HG03520 (cell line): ENCODE measurements around the gene CANT1.

Source experiments
- ATAC-seq: cut with Tn5 transposase; IDR thresholded peaks from one replicate; pipeline ENCODE4 v1.9.1; 2021; ENCODE audit warnings: mild to moderate bottlenecking, moderate library complexity; ENCODE audit not compliant: unreplicated experiment

The CANT1 gene

DNA sequence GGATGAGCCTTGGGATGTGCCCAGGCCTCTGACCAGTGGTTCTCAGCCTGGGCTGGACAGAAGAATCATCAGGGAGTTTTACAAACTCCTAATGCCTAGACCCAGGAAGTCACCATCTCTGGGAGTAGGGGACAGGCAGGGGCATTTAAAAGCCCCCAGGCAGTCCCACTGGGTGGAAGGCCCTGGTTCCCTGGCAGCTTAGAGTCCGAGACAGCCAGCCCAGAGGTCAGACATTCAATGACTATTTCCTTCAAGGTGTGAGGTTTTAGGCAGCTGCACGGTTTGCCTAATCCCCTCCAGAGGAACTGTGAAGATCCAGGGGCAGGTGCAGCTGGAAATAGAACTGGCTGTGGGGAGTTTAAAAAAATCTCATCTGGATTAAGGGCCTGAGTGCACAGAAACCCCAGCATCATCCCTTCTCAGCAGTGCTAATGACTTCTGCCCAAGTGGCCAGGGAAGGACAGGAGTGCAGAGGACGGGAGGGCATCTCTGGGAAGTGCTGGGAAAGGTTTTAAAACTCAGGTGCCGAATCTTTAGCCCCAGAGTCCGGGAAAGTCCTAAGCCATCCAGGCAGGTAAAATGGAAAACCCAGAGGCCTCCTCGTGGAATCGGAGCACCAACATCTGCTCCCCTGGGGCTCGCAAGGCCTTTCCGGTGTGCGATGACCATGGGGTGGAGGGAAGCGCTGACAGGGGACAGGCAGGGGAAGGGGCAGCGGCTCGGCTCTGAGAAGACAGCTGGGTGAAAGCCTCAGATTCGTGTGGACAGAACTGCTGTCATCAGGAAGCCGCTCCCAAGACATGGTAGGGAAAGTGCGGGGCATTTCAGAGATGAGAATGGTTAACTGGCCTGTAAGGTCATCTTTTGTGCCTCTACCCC is 28.3 kb downstream of the CANT1 start:
- no peak for ATAC-seq

DNA sequence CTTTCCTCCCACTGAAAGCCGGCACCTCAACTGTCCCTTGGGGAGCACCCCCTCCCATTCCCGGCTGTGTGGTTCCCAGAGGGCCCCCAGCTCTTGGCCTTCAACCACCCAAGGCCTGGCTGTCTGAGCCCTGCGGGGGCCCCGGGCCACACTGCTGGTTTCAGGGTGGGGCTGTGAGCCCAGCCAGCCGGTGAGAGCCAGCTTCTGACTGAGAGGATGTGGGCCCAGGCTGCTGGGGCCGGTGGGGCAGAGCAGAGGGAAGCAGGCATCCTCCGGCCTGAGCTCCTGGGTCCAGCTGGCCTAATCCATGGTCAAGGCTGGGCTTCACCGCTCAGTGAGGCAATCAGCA is 29.0 kb downstream of the CANT1 start:
- ATAC-seq = no peak

- no peak for ATAC-seq
Observed at GRCh38 chr17:78979780-78980623, 29.6 kb downstream of the CANT1 start, which contains the start of gene LGALS3BP. LGALS3BP (minus strand) TSS chr17:78979923; CDS start chr17:78977191, 2,732 bp downstream.

- no peak for ATAC-seq
Observed at GRCh38 chr17:78977997-78978973, 31.3 kb downstream of the CANT1 start.

- no peak for ATAC-seq
Observed at GRCh38 chr17:78977681-78977943, 32.0 kb downstream of the CANT1 start.

- no peak for ATAC-seq
Observed at GRCh38 chr17:78976907-78977680, 32.5 kb downstream of the CANT1 start.

DNA sequence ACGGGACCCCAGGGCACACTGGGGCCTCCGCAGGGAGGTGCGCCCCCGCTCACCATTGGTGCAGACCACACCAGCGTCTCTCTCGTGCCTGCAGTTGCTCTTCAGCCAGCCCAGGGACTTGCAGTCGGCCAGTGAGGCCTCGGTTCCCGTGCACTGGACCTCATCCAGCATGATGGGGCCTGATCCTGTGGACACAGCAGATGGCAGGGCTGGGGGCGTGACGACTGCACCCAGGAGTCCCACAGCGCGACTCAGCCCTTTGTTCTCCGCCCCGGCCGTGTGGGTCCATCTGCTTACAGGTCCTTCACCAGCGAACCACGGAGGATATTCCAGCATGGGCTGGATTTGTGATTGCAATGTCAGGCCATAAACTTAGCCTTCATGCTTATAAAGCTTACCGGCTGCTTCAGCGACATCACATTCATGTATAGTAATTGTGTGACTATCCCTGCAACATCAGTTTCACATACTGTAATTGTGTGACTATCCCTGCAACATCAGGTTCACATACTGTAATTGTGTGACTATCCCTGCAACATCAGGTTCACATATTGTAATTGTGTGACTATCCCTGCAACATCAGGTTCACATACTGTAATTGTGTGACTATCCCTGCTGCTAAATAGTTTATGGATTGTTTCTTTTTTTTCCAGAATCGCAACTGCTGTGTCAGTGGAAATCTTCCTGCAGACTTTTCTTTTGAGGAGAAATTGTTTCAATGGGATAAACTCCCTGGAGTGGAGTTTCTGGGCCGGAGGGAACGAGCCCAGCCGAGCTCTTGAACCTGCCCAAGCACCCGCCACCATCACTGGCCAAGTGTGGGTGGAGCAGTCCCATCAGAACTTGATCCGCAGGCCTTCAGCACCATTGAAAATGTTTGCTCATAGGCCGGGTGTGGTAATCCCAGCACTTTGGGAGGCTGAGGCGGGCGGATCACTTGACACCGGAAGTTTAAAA is 34.7 kb downstream of the CANT1 start:
- ATAC-seq = no peak

- ATAC-seq = no peak
Observed at GRCh38 chr17:78973792-78974520, 35.6 kb downstream of the CANT1 start.

GRCh38 chr17:78973196-78973595 is 36.4 kb downstream of the CANT1 start:
- ATAC-seq = no peak

DNA sequence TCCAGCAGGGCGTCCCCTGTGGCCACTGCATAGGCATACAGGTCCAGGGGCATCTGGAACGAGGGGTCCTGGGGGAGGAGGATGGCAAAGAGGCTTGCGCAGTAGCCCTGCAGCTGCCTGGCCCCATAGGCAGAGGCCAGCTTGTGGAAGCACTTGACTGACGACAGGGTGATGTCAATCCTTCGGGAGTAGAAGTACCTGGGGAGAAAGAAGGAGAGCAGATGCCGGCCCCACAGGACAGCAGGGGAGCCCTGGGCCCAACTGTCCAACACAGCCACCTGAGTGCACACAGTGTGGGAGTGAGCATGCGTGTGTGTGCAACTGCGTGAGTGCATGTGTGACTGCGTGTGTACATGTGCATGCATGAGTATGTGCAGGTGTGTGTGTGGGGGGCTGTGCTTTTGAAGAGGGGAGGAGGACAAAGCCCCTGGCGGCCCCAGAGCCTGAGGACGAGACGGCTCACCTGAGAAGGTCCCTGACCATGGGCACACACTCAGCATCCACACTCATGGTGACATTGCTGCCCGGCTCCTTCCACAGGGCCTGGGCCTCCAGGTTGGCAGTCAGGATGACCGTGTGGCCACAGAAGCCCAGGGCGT is 37.0 kb downstream of the CANT1 start:
- ATAC-seq = no peak

GRCh38 chr17:78971756-78972506 is 37.6 kb downstream of the CANT1 start:
- no peak for ATAC-seq

DNA sequence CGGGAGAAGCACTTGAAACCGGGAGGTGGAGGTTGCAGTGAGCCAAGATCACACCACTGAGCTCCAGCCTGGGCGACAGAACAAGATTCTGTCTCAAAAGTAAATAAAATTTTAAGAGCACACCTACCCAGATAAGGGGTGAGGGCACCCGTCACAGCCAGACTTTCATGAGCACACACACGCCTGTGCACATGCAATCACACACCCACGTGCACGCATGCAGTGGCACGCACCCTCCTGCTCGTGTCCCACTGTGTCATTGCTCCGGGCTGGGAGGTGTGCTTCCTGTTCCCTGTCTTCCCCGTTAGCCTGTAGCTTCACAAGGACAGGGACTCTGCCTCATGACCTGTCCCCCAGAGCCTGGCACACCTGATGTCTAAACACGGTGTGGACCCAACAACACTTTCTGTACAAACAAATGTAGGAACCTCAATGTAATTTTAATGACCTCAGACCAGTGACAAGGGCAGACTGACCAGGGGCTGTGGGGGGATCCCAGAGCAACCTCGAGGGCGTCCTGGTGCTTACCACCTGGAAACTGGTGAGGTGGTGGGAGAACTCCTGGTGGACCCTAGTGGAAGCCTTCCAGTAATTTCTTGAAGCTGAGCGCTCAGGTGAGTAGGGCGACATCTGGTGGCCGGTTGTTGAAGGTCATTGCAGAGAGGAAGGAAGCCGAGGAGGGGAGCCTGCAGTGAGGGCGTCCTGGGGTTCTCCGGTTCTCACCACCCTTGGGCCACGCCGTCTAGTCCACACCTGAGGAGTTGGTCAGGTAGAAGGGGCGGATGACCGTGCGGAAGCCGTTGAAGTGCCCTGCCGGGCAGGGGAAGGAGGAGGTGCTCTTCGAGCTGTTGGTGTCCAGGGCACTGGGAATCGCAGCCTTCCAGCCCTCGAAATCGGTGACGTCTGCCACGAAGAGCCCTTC is 38.5 kb downstream of the CANT1 start:
- ATAC-seq = no peak

GRCh38 chr17:78969865-78970264 is 39.7 kb downstream of the CANT1 start:
- no peak for ATAC-seq

DNA sequence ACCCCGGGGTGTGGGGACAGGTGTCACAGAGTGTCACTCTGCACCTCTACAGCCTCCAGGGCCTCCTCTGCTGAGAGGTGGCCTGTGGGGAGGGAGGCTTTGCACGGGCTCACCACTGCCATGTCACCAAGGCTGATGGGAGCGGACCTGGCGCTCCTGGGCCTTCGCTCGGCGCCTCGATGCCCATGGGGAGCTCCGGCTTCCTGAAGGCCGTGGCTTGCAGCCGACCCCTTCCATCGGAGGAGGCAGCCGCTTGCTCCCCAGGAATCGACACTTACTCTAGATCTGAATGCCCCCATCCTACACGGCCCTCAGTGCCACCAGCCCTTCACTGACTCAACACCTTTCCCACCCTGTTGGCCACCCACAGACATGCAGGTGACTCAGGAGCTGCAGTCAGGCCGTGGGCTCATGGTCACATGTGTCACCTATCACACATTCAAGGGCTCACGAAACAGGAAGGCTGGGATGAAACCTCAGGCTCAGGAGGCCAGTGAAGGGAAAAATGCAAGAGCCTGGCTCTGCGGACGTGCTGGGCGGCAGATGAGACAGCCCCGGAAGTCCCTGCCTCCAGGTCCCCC is 41.7 kb downstream of the CANT1 start:
- ATAC-seq = no peak

GRCh38 chr17:78966910-78967600 is 42.5 kb downstream of the CANT1 start:
- ATAC-seq = no peak
